ENCODE results near the gene KCNK17.
A peak's percentile ranks its signal among the peaks of the same experiment; 100 is the strongest.

The KCNK17 gene

GRCh38 chr6:39353698-39354315 is 39.6 kb upstream of the KCNK17 start:
- Histone ChIP-seq H3K4me3 (no peak overlapping the region), H3K27ac (no peak overlapping the region)
- DNase-seq (ENCODE audit: low spot score), result no peak
- TF ChIP-seq CTCF (IDR thresholded peaks at IDR 0.05), result no peak

- no peak overlapping the region for H3K4me3 ChIP-seq
- H3K27ac ChIP-seq, result no peak overlapping the region
- no peak for TF ChIP-seq CTCF (IDR thresholded peaks at IDR 0.05)
- DNase-seq (ENCODE audit: low spot score), result no peak
Observed at GRCh38 chr6:39350723-39351505, 36.7 kb upstream of the KCNK17 start.

- Histone ChIP-seq H3K27ac (no peak overlapping the region), H3K4me3 (no peak overlapping the region)
- DNase-seq (ENCODE audit: low spot score), result no peak
- TF ChIP-seq CTCF (IDR thresholded peaks at IDR 0.05), result no peak
Observed at GRCh38 chr6:39348740-39349139, 34.5 kb upstream of the KCNK17 start.

- H3K27ac ChIP-seq, result no peak overlapping the region
- no peak for DNase-seq (ENCODE audit: low spot score)
- H3K4me3 ChIP-seq, result no peak overlapping the region
- TF ChIP-seq CTCF (IDR thresholded peaks at IDR 0.05), result peak; percentile 88
Observed at GRCh38 chr6:39347906-39348585, 33.8 kb upstream of the KCNK17 start.

- no peak for TF ChIP-seq CTCF (IDR thresholded peaks at IDR 0.05)
- no peak overlapping the region for H3K4me3 ChIP-seq
- H3K27ac ChIP-seq, result no peak overlapping the region
- DNase-seq (ENCODE audit: low spot score), result no peak
Observed at GRCh38 chr6:39347206-39347605, 33.0 kb upstream of the KCNK17 start.

GRCh38 chr6:39344821-39345280 is 30.6 kb upstream of the KCNK17 start:
- Histone ChIP-seq H3K4me3 (peak overlapping the region; percentile 24), H3K27ac (peak overlapping the region; percentile 56 to 88)
- no peak for TF ChIP-seq CTCF (IDR thresholded peaks at IDR 0.05)
- no peak for DNase-seq (ENCODE audit: low spot score)
